ENCODE measurements around the gene ARMC3. TPM values are rescaled to one million over a fixed set of nuclear protein-coding genes. Genes with fewer than 3 reads are reported as not detected.

The ARMC3 gene
- total RNA-seq, 1 experiment from 2014 or later = 0.61 TPM

DNA sequence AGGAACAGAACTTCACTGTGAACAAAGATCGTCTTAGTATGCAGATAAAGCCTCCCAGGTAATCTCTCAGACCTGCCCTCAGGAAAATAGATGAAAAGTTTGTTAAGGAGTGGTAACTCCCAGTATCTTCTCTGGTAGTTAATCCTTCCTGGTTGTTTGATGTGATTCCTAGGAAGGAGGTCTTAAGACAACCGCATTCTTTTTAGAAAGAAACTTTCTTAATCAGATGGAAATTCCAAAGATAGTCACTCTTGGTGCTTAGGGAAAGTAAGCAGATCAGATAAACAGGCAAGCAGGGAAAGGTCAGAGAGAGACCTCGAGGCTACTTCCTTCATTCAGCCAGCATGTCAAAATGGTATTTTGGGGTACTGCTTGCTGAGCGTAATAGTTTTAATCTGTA is 30.5 kb upstream of the ARMC3 start:
- peak overlapping the region; percentile 10 for H3K27ac Mint-ChIP-seq (ENCODE audit: unreplicated experiment)
- TF ChIP-seq CTCF (IDR thresholded peaks at IDR 0.05; ENCODE audit: insufficient read depth in 1 of 2, low read depth in 1 of 2, low read length in 1 of 2, severe bottlenecking in 1 of 2, unreplicated experiment in 1 of 2) = no peak
- Histone ChIP-seq H3K36me3 (ENCODE audit: control insufficient read depth, insufficient read depth, low read length) (no peaks in the 10 kb centered on the region), H3K4me3 (ENCODE audit: low read depth, low read length) (no peak overlapping the region), H3K27me3 (replicated peaks; ENCODE audit: control insufficient read depth, insufficient read depth, low read length) (no peaks in the 10 kb centered on the region), H3K4me1 (peaks cover 45% of the 10 kb centered on the region), H3K9me3 (peaks cover 20% of the 10 kb centered on the region)
- peak overlapping the region; percentile 0 for H3K4me3 Mint-ChIP-seq (ENCODE audit: unreplicated experiment)
- no peaks in the 10 kb centered on the region for H3K27me3 Mint-ChIP-seq (ENCODE audit: insufficient read depth, unreplicated experiment)
- peaks cover 32% of the 10 kb centered on the region for H3K9me3 Mint-ChIP-seq (ENCODE audit: unreplicated experiment)
- H3K4me1 Mint-ChIP-seq (ENCODE audit: low read depth, unreplicated experiment) = peaks cover 13% of the 10 kb centered on the region
- POLR2A ChIA-PET = no interaction called here
- H3K36me3 Mint-ChIP-seq (ENCODE audit: insufficient read depth, unreplicated experiment) = no peaks in the 10 kb centered on the region
- peak in 1 of 2 experiments; percentile 14 for DNase-seq
- CTCF ChIA-PET = interaction anchor here (0.5 kb wide), 1 partner anchor 1401 kb away, joined by 5 read pairs; no protein-coding TSS in a partner anchor
- BruUV-seq (replicated peaks) = no TSS peak
- intact Hi-C loops (cut with micrococcal nuclease; ENCODE audit: unreplicated experiment) = no loop called here

- Histone ChIP-seq H3K27me3 (replicated peaks; ENCODE audit: control insufficient read depth, insufficient read depth, low read length) (no peaks in the 10 kb centered on the region), H3K36me3 (ENCODE audit: control insufficient read depth, insufficient read depth, low read length) (no peaks in the 10 kb centered on the region), H3K9me3 (peaks cover 22% of the 10 kb centered on the region), H3K4me1 (peaks cover 35% of the 10 kb centered on the region), H3K4me3 (ENCODE audit: low read depth, low read length) (no peak overlapping the region)
- intact Hi-C loops (cut with micrococcal nuclease; ENCODE audit: unreplicated experiment) = no loop called here
- Mint-ChIP-seq H3K36me3 (ENCODE audit: insufficient read depth, unreplicated experiment) (no peaks in the 10 kb centered on the region), H3K27ac (ENCODE audit: unreplicated experiment) (no peak overlapping the region), H3K9me3 (ENCODE audit: unreplicated experiment) (peaks cover 27% of the 10 kb centered on the region), H3K27me3 (ENCODE audit: insufficient read depth, unreplicated experiment) (no peaks in the 10 kb centered on the region), H3K4me1 (ENCODE audit: low read depth, unreplicated experiment) (peaks cover 13% of the 10 kb centered on the region), H3K4me3 (ENCODE audit: unreplicated experiment) (no peak overlapping the region)
- POLR2A ChIA-PET = no interaction called here
- no peak for DNase-seq
- BruUV-seq (replicated peaks) = no TSS peak
- TF ChIP-seq CTCF (IDR thresholded peaks at IDR 0.05; ENCODE audit: insufficient read depth in 1 of 2, low read depth in 1 of 2, low read length in 1 of 2, severe bottlenecking in 1 of 2, unreplicated experiment in 1 of 2) = no peak
- CTCF ChIA-PET = no interaction called here
These were observed 28.5 kb upstream of the ARMC3 start for GRCh38 chr10:22899307-22899706.

DNA sequence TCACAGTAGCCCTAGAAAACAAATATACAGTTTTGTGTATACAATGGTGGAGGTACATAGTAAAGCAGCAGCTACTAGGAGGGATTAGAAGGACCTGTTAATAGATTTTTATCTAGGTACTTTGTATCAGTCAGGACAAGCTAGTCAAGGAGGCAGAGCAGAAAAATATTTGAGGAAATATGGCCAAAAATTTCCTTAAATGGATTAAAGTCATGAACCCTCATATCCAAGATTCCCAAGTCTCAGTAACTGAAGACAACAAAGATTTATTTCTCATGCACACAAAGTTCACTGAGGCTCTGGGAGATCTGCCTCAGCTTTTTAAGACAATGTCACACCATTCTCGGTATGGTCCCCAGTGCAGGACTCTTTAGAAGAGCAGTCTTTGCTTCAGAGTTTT is 28.1 kb upstream of the ARMC3 start:
- no peak overlapping the region for H3K4me3 Mint-ChIP-seq (ENCODE audit: unreplicated experiment)
- DNase-seq = no peak
- H3K27me3 Mint-ChIP-seq (ENCODE audit: insufficient read depth, unreplicated experiment) = no peaks in the 10 kb centered on the region
- Histone ChIP-seq H3K4me3 (ENCODE audit: low read depth, low read length) (no peak overlapping the region), H3K4me1 (peaks cover 30% of the 10 kb centered on the region), H3K27me3 (replicated peaks; ENCODE audit: control insufficient read depth, insufficient read depth, low read length) (no peaks in the 10 kb centered on the region), H3K36me3 (ENCODE audit: control insufficient read depth, insufficient read depth, low read length) (no peaks in the 10 kb centered on the region), H3K9me3 (peaks cover 22% of the 10 kb centered on the region)
- no TSS peak for BruUV-seq (replicated peaks)
- peaks cover 13% of the 10 kb centered on the region for H3K4me1 Mint-ChIP-seq (ENCODE audit: low read depth, unreplicated experiment)
- no peaks in the 10 kb centered on the region for H3K36me3 Mint-ChIP-seq (ENCODE audit: insufficient read depth, unreplicated experiment)
- H3K9me3 Mint-ChIP-seq (ENCODE audit: unreplicated experiment) = peaks cover 27% of the 10 kb centered on the region
- intact Hi-C loops (cut with micrococcal nuclease; ENCODE audit: unreplicated experiment) = no loop called here
- CTCF ChIA-PET = no interaction called here
- H3K27ac Mint-ChIP-seq (ENCODE audit: unreplicated experiment) = no peak overlapping the region
- POLR2A ChIA-PET = no interaction called here
- no peak for TF ChIP-seq CTCF (IDR thresholded peaks at IDR 0.05; ENCODE audit: insufficient read depth in 1 of 2, low read depth in 1 of 2, low read length in 1 of 2, severe bottlenecking in 1 of 2, unreplicated experiment in 1 of 2)
